Stimulated activated CD4-positive, alpha-beta T cell treated with anti-CD3 and anti-CD28 coated beads, Interleukin-1b, Interleukin-23, amount 100 ng/mL, for 24 hours (primary cell): ENCODE data around the gene PCED1B.
"Not testable (repeated sequence)": the region's sequence is repeated elsewhere in the genome, so short reads cannot be mapped to it uniquely, and the experiment has no call there.

Source experiments
- DNase-seq, 4 experiments: peaks; one replicate each; pipeline ENCODE4 v3.0.0-alpha.2; 2020; ENCODE audit warnings: low read depth in 4 of 4, low spot score in 1 of 4

Gene PCED1B, protein sequence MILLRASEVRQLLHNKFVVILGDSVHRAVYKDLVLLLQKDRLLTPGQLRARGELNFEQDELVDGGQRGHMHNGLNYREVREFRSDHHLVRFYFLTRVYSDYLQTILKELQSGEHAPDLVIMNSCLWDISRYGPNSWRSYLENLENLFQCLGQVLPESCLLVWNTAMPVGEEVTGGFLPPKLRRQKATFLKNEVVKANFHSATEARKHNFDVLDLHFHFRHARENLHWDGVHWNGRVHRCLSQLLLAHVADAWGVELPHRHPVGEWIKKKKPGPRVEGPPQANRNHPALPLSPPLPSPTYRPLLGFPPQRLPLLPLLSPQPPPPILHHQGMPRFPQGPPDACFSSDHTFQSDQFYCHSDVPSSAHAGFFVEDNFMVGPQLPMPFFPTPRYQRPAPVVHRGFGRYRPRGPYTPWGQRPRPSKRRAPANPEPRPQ

GRCh38 chr12:47079468-47079980, at the start of gene PCED1B, which contains the start of gene AMIGO2:
Gene PCED1B (plus strand): TSS chr12:47079621. CDS start chr12:47235064, 155,443 bp downstream.
Gene AMIGO2 (minus strand): TSS chr12:47079959. CDS start chr12:47079002, 957 bp downstream.
- DNase-seq = peak in 3 of 4 experiments; percentile 29 to 58 (median 50)

- DNase-seq = no peak
Measured at GRCh38 chr12:47029903-47030302, 49.5 kb upstream of the PCED1B start.

DNA sequence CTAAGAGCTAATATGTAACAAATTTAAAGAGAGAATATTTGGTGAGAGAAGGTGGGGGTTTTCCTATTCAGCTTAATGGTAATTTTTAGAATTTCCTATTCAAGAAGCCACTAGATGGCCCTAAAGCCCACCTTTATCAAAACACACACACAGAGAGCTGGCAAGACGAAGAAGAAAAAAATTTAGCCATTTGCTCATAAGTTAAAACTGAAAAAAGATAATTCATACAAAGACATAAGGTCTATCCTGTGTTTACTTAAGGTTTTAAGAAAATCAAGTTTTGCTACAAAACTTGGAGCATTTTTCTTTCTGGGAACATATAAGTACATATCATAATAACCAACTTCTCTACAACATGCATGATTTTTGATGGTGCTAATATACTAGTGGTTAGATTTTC, 46.8 kb upstream of the PCED1B start:
- DNase-seq = peak in 1 of 4 experiments; percentile 3

GRCh38 chr12:47033081-47033480, 46.3 kb upstream of the PCED1B start:
- DNase-seq = no peak

DNA sequence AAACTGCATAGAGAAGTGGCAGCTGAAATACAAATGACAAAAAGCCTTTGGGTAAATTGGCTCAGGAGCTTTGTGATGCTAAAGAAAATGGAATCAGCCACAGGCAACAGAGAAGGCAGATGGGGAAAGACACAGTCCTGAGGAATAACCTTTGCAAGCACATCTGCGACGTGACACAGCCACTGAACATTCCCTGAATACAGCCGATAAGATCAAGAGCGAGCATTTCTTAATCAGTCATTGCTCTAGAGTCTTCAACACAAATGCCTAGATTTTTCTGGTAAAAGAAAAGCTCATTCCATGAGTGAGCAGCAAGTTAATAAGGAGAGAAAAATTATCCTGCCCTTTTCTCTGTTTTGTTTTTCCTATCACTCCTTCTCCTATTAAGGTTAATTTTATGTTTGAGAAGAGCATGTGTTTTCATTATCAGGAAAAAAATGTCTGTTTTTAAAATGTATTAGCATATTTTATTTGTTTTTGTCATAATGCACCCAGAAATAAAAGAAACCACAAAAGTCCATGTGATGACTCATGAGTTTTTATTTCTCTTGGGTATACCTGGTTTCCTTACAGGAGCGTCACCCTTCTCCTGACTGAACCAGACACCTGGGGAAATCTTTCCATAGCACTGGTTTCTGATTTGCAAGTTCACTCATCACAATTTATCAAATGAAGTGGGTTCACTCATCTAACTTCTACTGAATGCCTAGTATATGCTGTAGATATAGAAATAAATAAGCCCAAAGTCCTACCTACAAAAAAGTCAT, 45.4 kb upstream of the PCED1B start:
- no peak for DNase-seq

GRCh38 chr12:47034661-47035060, 44.8 kb upstream of the PCED1B start:
- DNase-seq = no peak

DNA sequence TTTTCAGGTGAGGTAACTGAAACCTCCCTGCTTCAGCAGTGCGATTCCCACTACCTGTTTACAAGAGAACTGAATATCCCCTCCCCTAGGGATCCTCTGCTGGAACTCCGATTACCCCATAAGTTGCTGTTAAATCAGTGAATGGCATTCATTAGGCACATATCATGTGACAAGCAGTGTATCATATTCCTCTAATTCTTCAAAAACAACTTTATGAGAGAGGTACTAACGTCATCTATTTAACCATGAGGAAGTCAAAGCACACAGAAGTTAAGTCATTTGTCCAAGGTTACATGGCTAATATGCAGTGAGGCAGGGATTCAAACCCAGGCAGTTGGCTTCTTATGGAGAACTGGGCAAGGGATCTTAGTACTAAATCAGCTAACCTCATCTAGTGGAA, 43.9 kb upstream of the PCED1B start:
- no peak for DNase-seq

- no peak for DNase-seq
Measured at GRCh38 chr12:47038270-47038748, 41.1 kb upstream of the PCED1B start.

DNA sequence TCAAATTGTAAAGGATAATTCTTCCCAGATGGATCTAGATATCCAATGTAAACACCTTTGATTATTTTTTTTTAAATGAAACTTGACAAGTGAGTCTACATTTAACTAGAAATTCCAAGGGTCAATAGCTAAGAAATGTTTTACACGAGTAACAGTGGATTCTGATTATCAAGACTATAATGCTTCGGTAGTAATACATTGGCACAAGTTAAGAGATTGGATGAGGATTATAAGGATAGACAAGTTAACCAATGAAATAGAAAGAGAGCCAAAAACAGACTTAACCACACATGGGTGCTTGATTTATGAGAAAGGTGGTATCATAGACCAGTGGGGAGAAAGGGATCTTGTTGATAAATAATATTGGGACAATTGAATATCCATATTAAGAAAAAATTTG, 40.3 kb upstream of the PCED1B start:
- no peak for DNase-seq

DNA sequence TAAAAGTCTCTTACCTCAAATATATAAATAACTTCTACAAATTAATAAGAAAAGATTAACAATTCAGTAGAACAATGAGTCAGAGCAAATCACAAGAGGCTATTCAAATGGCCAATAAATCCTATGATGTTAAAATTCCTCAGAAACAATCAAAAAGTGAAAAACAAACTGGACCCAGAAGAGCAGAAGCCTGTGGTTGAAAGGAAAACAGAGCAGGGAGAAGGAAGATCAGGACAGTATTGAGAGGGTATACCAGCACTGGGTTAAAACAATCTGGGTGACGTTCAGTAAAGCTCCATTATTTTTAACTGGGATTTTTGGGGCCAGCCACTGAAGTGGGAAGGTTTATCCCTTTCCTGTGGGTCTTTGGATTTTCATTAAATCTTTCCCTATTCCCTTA, 39.7 kb upstream of the PCED1B start:
- DNase-seq = no peak

DNA sequence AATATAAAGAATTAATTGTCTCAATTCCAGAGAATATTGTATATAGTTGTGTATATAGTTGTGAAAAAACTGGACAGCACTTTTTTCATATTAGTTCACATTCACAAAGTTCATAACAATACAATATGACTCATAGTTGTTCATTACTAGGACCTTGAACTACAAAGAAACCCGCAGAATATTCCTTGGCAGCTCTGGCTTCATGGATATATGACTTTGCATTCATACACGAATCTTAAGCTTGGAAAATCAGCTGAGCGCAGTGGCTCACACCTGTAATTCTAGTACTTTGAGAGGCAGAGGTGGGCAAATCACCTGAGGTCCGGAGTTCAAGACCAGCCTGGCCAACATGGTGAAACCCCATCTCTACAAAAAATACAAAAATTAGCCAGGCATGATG, 38.1 kb upstream of the PCED1B start:
- no peak for DNase-seq

GRCh38 chr12:47048541-47048940, 30.9 kb upstream of the PCED1B start:
- no peak for DNase-seq

GRCh38 chr12:47051291-47051690, 28.1 kb upstream of the PCED1B start:
- not testable (repeated sequence) for DNase-seq

- no peak for DNase-seq
Measured at GRCh38 chr12:47052274-47052673, 27.1 kb upstream of the PCED1B start.

DNA sequence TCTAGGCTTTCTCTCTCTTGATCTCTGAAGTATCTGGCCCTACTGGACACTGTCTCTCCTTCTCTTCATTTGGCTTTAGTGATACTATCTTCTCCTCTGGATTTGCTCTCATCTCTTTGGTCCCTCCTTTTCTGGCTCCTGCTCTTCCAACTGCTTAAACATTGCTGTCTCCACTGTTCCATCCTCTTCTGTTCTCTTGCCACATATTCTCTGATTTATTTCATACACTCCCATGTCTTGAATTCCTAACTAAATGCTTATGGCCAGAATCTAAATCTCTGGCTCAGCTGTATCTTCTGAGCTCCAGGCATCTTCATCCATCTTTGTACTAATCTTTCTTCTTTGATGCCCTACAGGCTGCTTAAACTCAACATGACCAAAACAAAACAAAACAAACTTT, 25.5 kb upstream of the PCED1B start:
- no peak for DNase-seq

- DNase-seq = no peak
Measured at GRCh38 chr12:47054659-47055058, 24.8 kb upstream of the PCED1B start.

- DNase-seq = not testable (repeated sequence)
Measured at GRCh38 chr12:47055856-47056255, 23.6 kb upstream of the PCED1B start.

DNA sequence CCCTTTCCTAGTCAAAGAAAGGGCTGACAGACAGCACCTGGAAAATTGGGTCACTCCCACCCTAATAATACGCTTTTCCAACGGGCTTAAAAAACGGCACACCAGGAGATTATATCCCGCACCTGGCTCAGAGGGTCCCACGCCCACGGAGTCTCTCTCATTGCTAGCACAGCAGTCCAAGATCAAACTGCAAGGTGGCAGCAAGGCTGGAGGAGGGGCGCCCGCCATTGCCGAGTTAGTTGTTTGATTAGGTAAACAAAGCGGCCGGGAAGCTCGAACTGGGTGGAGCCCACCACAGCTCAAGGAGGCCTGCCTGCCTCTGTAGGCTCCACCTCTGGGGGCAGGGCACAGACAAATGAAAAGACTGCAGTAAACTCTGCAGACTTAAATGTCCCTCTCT, 22.5 kb upstream of the PCED1B start:
- DNase-seq = not testable (repeated sequence)

DNA sequence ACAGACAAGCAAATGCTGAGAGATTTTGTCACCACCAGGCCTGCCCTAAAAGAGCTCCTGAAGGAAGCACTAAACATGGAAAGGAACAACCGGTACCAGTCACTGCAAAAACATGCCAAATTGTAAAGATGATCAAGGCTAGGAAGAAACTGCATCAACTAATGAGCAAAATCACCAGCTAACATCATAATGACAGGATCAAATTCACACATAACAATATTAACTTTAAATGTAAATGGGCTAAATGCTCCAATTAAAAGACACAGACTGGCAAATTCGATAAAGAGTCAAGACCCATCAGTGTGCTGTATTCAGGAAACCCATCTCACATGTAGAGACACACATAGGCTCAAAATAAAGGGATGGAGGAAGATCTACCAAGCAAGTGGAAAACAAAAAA, 20.8 kb upstream of the PCED1B start:
- DNase-seq = not testable (repeated sequence)

DNA sequence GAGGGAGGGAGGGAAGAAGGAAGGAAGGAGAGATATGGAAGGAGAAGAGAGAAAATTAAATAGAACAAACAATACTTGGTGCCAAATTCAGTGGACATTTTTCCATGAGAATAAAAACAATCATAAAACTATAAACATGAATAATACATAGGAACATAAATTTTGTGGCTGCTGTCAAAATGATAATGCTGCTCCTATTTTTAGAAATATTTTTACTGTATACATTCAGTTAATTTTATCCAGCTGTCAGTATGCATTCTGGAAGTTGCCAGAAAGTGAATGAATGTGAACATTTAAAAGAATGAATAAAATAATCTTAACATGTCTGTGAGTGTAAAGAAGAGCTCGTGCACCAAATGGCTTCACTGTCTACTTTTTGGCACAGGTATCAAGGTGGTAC, 13.9 kb upstream of the PCED1B start:
- no peak for DNase-seq

GRCh38 chr12:47066278-47067025, 13.0 kb upstream of the PCED1B start:
- no peak for DNase-seq
